H9 (cell line): ENCODE measurements around the gene NIN. TPM values are rescaled to one million over a fixed set of nuclear protein-coding genes. Genes with fewer than 3 reads are reported as not detected.

ENCODE experiments used
- DNase-seq: peaks from one replicate; pipeline ENCODE4 v3.0.0-alpha.2; 2017
- H2AFZ ChIP-seq: one replicate; pipeline ENCODE4 v1.6.1; 2013; ENCODE audit warnings: mild to moderate bottlenecking, low read length, control low read depth, moderate library complexity
- H2AK5ac ChIP-seq: 2 replicates; pipeline ENCODE4 v1.6.1; 2013; ENCODE audit warnings: low read length, control low read depth, mixed read lengths; ENCODE audit not compliant: insufficient read length
- H2BK120ac ChIP-seq: one replicate; pipeline ENCODE4 v1.6.1; 2013; ENCODE audit warnings: low read depth, mild to moderate bottlenecking, low read length, control low read depth, inconsistent platforms; ENCODE audit not compliant: poor library complexity, severe bottlenecking
- H2BK12ac ChIP-seq: 2 replicates; pipeline ENCODE4 v1.6.1; 2013; ENCODE audit warnings: low read length, control low read depth, mixed read lengths, low read depth; ENCODE audit not compliant: insufficient read length
- H2BK15ac ChIP-seq: 2 replicates; pipeline ENCODE4 v1.6.1; 2013; ENCODE audit warnings: low read depth, low read length, control low read depth
- H2BK20ac ChIP-seq: one replicate; pipeline ENCODE4 v1.6.1; 2013; ENCODE audit warnings: low read depth, mild to moderate bottlenecking, low read length, control low read depth, inconsistent platforms; ENCODE audit not compliant: poor library complexity, severe bottlenecking
- H2BK5ac ChIP-seq: 2 replicates; pipeline ENCODE4 v1.6.1; 2013; ENCODE audit warnings: low read length, control low read depth, mixed read lengths; ENCODE audit not compliant: insufficient read length
- H3K14ac ChIP-seq: 2 replicates; pipeline ENCODE4 v1.6.1; 2013; ENCODE audit warnings: low read length, control low read depth; ENCODE audit not compliant: insufficient read depth
- H3K18ac ChIP-seq: 2 replicates; pipeline ENCODE4 v1.6.1; 2013; ENCODE audit warnings: low read depth, mild to moderate bottlenecking, mixed read lengths, low read length, control low read depth; ENCODE audit not compliant: insufficient read length
- H3K23ac ChIP-seq: 2 replicates; pipeline ENCODE4 v1.6.1; 2013; ENCODE audit warnings: low read length, control low read depth, mixed read lengths, low read depth; ENCODE audit not compliant: insufficient read length
- H3K23me2 ChIP-seq: 2 replicates; pipeline ENCODE4 v1.6.1; 2013; ENCODE audit warnings: low read depth, mild to moderate bottlenecking, mixed read lengths, low read length, control low read depth; ENCODE audit not compliant: insufficient read length, poor library complexity, severe bottlenecking
- H3K27ac ChIP-seq: 2 replicates; pipeline ENCODE4 v1.5.1; 2013; ENCODE audit warnings: low read length, control low read depth, mixed read lengths, low read depth; ENCODE audit not compliant: insufficient read length
- H3K27me3 ChIP-seq: 2 replicates; pipeline ENCODE4 v1.6.1; 2013; ENCODE audit warnings: low read length, control low read depth, inconsistent platforms; ENCODE audit not compliant: insufficient read depth
- H3K4ac ChIP-seq: 2 replicates; pipeline ENCODE4 v1.6.1; 2013; ENCODE audit warnings: low read depth, mild to moderate bottlenecking, control low read depth, inconsistent platforms, low read length, moderate library complexity
- H3K4me1 ChIP-seq: 2 replicates; pipeline ENCODE4 v1.6.1; 2013; ENCODE audit warnings: low read length, control low read depth, inconsistent platforms; ENCODE audit not compliant: insufficient read depth
- H3K4me2 ChIP-seq: 2 replicates; pipeline ENCODE4 v1.6.1; 2013; ENCODE audit warnings: low read length, control low read depth, mixed read lengths; ENCODE audit not compliant: insufficient read length, insufficient read depth
- H3K56ac ChIP-seq: 2 replicates; pipeline ENCODE4 v1.6.1; 2013; ENCODE audit warnings: low read depth, mild to moderate bottlenecking, mixed read lengths, low read length, control low read depth; ENCODE audit not compliant: insufficient read length
- H3K79me1 ChIP-seq: 2 replicates; pipeline ENCODE4 v1.6.1; 2013; ENCODE audit warnings: low read depth, mild to moderate bottlenecking, moderate library complexity, low read length, control low read depth, inconsistent platforms; ENCODE audit not compliant: insufficient read depth, poor library complexity, severe bottlenecking
- H3K79me2 ChIP-seq: 2 replicates; pipeline ENCODE4 v1.6.1; 2013; ENCODE audit warnings: low read length, control low read depth, inconsistent platforms; ENCODE audit not compliant: insufficient read depth
- H3K9ac ChIP-seq: 2 replicates; pipeline ENCODE4 v1.6.1; 2013; ENCODE audit warnings: low read length, control low read depth, mixed read lengths; ENCODE audit not compliant: insufficient read length; ENCODE audit errors: extremely low read depth
- H3K9me3 ChIP-seq: one replicate; pipeline ENCODE4 v1.6.1; 2013; ENCODE audit warnings: low read depth, low read length, inconsistent platforms; ENCODE audit not compliant: control insufficient read depth
- H3T11ph ChIP-seq: one replicate; pipeline ENCODE4 v1.6.1; 2013; ENCODE audit warnings: mild to moderate bottlenecking, low read length, control low read depth, inconsistent platforms
- H4K20me1 ChIP-seq: one replicate; pipeline ENCODE4 v1.6.1; 2013; ENCODE audit not compliant: control insufficient read depth, insufficient read length, insufficient read depth
- H4K5ac ChIP-seq: 2 replicates; pipeline ENCODE4 v1.6.1; 2013; ENCODE audit warnings: low read depth, mild to moderate bottlenecking, mixed read lengths, low read length, control low read depth; ENCODE audit not compliant: insufficient read length
- H4K8ac ChIP-seq: replicated peaks from 2 replicates; pipeline ENCODE4 v1.6.1; 2013; ENCODE audit warnings: low read length, control low read depth, mixed read lengths, low read depth; ENCODE audit not compliant: insufficient read length
- H4K91ac ChIP-seq: 2 replicates; pipeline ENCODE4 v1.6.1; 2013; ENCODE audit warnings: low read depth, mild to moderate bottlenecking, moderate library complexity, mixed read lengths, low read length, control low read depth; ENCODE audit not compliant: insufficient read length
- H3K27ac Mint-ChIP-seq, 3 experiments: 2 replicates in 2 of 3; 3 replicates in 1 of 3; pipeline ENCODE4 v1.8.0; 2020 to 2021; ENCODE audit warnings: mixed read lengths in 3 of 3, mild to moderate bottlenecking in 1 of 3, moderate library complexity in 1 of 3
- H3K27me3 Mint-ChIP-seq: 2 replicates; pipeline ENCODE4 v1.8.0; 2021; ENCODE audit warnings: low read depth, mild to moderate bottlenecking, moderate library complexity, mixed read lengths
- H3K36me3 Mint-ChIP-seq, 3 experiments: 2 replicates in 2 of 3; 3 replicates in 1 of 3; pipeline ENCODE4 v1.8.0; 2020 to 2021; ENCODE audit warnings: low read depth in 3 of 3, mixed read lengths in 3 of 3; ENCODE audit not compliant: insufficient read depth in 1 of 3
- H3K4me1 Mint-ChIP-seq, 2 experiments: 2 replicates each; pipeline ENCODE4 v1.8.0; 2020; ENCODE audit warnings: mixed read lengths in 2 of 2
- H3K4me3 Mint-ChIP-seq, 2 experiments: 2 replicates in 1 of 2; 3 replicates in 1 of 2; pipeline ENCODE4 v1.8.0; 2020 to 2021; ENCODE audit warnings: mild to moderate bottlenecking in 2 of 2, mixed read lengths in 2 of 2, moderate library complexity in 1 of 2
- H3K9me3 Mint-ChIP-seq, 2 experiments: 2 replicates in 1 of 2; 3 replicates in 1 of 2; pipeline ENCODE4 v1.8.0; 2020; ENCODE audit warnings: mild to moderate bottlenecking in 2 of 2, mixed read lengths in 2 of 2, moderate library complexity in 1 of 2
- CTCF ChIP-seq: fragments of 200-600 bp; sonication (generic); conservative IDR thresholded peaks from 3 replicates; pipeline ENCODE4 v1.8.0; 2021; ENCODE audit warnings: antibody characterized with exemption, mild to moderate bottlenecking
- WGBS: extraction: QIAGEN DNeasy Blood & Tissue Kit; methylation state at CpG from one replicate; pipeline ENCODE4 v1.1.7; 2013; ENCODE audit warnings: missing lambda C conversion rate, low lambda C conversion rate, mixed read lengths; ENCODE audit not compliant: insufficient read length; ENCODE audit errors: extremely low coverage; 5-methylcytosine and 5-hydroxymethylcytosine counted together
- total RNA-seq: library from RNA; stranded (reverse); gene quantifications from 2 replicates; pipeline ENCODE4 v1.2.1, GENCODE V29; 2021

NIN gene
- total RNA-seq, 1 experiment from 2014 or later, result 18.4 TPM

- no peak overlapping the region for H4K91ac ChIP-seq
- H3K23ac ChIP-seq, result no peak overlapping the region
- DNase-seq, result no peak
- no peak overlapping the region for H2BK15ac ChIP-seq
- no peak for TF ChIP-seq CTCF
- Mint-ChIP-seq H3K4me1 (0 out of 4 replicates have a peak, but pooled peaks cover 0 to 4% of the 10 kb centered on the region in 2 experiments), H3K9me3 (no peaks in the 10 kb centered on the region), H3K27me3 (no peaks in the 10 kb centered on the region), H3K4me3 (no peak overlapping the region), H3K27ac (peak overlapping the region in 2 of 3 experiments; percentile 76 to 85; a peak in 2 of 7 replicates), H3K36me3 (peaks cover 28 to 67% (median 53%) of the 10 kb centered on the region in 3 experiments; a peak in 6 of 7 replicates)
- no peaks in the 10 kb centered on the region for H3K79me2 ChIP-seq
- H4K5ac ChIP-seq, result no peak overlapping the region
- H2AFZ ChIP-seq, result no peak overlapping the region
- H4K8ac ChIP-seq, result no peak overlapping the region
- no peak overlapping the region for H2BK120ac ChIP-seq
- H2AK5ac ChIP-seq, result no peak overlapping the region
- WGBS, result no CpG with 5 or more reads among the region's 6 CpGs
- no peaks in the 10 kb centered on the region for H3K23me2 ChIP-seq
- no peaks in the 10 kb centered on the region for H3K79me1 ChIP-seq
- H3K27me3 ChIP-seq, result no peaks in the 10 kb centered on the region
- H3K9me3 ChIP-seq, result no peaks in the 10 kb centered on the region
- H2BK5ac ChIP-seq, result no peak overlapping the region
- no peak overlapping the region for H3K4ac ChIP-seq
- no peak overlapping the region for H3K14ac ChIP-seq
- H3K9ac ChIP-seq, result no peak overlapping the region
- H3K4me2 ChIP-seq, result no peak overlapping the region
- no peak overlapping the region for H3K27ac ChIP-seq
- no peak overlapping the region for H2BK12ac ChIP-seq
- no peaks in the 10 kb centered on the region for H3K4me1 ChIP-seq
- no peaks in the 10 kb centered on the region for H4K20me1 ChIP-seq
- H2BK20ac ChIP-seq, result no peak overlapping the region
- no peak overlapping the region for H3K56ac ChIP-seq
- no peak overlapping the region for H3T11ph ChIP-seq
- no peak overlapping the region for H3K18ac ChIP-seq
Observed at GRCh38 chr14:50766338-50766886, 64.5 kb downstream of the NIN start.
